Measurements from ENCODE around the gene CHRM1. TPM values are rescaled to one million over a fixed set of nuclear protein-coding genes. Genes with fewer than 3 reads are reported as not detected.

CHRM1 gene
- total and polyA plus RNA-seq, 2 of the 13 experiments (the other 11 are each of a cell fraction or from before 2014, with no cell fraction given) = not detected

DNA sequence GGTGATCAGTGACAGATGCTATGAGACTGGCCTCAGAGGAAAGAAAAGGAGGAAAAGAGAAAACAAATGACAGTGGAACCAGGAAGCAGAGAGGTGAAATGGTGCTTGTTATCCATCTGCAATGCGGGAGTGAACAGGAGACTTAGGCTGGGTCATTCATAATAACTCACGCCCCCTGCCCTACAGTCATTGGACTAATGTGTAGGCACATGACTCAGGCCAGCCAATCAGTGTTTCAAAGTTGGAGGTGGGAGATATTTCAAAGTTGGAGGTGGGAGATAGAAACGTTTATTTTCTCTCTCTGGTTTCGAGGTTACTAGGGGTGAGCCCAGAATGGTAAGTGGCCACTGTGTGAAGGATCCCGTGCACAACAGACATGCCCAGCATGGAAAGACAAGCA, 33.3 kb upstream of the CHRM1 start (continued):
- TF ChIP-seq ZNF281 (CRISPR knock-in tag; IDR thresholded peaks at IDR 0.05; ENCODE audit: borderline replicate concordance) (no peak), MATR3 (CRISPR knock-in tag; IDR thresholded peaks at IDR 0.05) (no peak), POGZ (CRISPR knock-in tag; IDR thresholded peaks at IDR 0.05) (no peak)

DNA sequence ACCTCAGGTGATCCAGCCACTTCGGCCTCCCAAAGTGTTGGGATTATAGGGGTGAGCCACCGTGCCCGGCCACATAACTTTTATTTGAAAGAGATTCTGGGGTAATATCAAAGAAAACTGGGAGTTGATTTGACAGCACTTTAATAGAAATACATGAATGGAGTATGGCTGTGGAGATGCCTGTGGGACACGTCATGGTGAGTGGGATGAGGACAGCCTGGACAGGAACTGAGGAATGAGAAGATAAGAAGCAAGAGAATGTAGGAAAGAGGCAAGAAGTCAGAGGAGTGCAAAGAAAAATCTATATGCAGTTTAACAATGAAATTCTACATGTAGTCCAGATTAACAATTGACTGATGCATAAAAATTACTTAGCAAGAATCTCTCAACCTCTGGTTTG, 32.6 kb upstream of the CHRM1 start:
- POLR2A ChIA-PET = no interaction called here
- Histone ChIP-seq H3K36me3 (replicated peaks in 1 of 2; ENCODE audit: control insufficient read depth in 1 of 2, insufficient read depth in 2 of 2, low read length in 2 of 2) (no peaks in the 10 kb centered on the region), H3K4me2 (ENCODE audit: low read depth, low read length) (no peak overlapping the region), H3K27me3 (ENCODE audit: control insufficient read depth in 1 of 2, insufficient read depth in 2 of 2, low read length in 2 of 2) (peaks cover 3 to 9% of the 10 kb centered on the region in 2 experiments; a peak in 2 of 5 replicates), H3K9ac (ENCODE audit: insufficient read depth, low read depth, low read length) (no peak overlapping the region), H3K79me2 (ENCODE audit: insufficient read depth, low read length) (no peaks in the 10 kb centered on the region), H3K4me1 (ENCODE audit: insufficient read depth, low read length) (no peaks in the 10 kb centered on the region), H3K27ac (ENCODE audit: extremely low read length, insufficient read depth, low read length) (no peak overlapping the region), H3K9me3 (ENCODE audit: low read length) (no peaks in the 10 kb centered on the region), H3K4me3 (replicated peaks in 1 of 3; ENCODE audit: insufficient read depth in 1 of 3, low read depth in 2 of 3, low read length in 3 of 3) (no peak overlapping the region), H4K20me1 (ENCODE audit: insufficient read depth, low read length) (no peaks in the 10 kb centered on the region), H2AFZ (ENCODE audit: low read length) (no peak overlapping the region)
- CTCF ChIA-PET (ENCODE audit: low intra/inter-chr PET ratio, low total read pairs) = no interaction called here
- DNase-seq (ENCODE audit: low spot score) (no peak), ATAC-seq (no peak), FAIRE-seq (no peak)
- no TSS peak for BruUV-seq (replicated peaks)
- intact Hi-C loops (cut with micrococcal nuclease; ENCODE audit: unreplicated experiment) = no loop called here
- WGBS (ENCODE audit: low lambda C conversion rate) = 17% methylated on average over 4 of the region's 4 CpGs
- no peak for TF ChIP-seq TCF7L2 (IDR thresholded peaks at IDR 0.05; ENCODE audit: low read depth, low read length)
- no peak for TF ChIP-seq ZNF629 (CRISPR knock-in tag; conservative IDR thresholded peaks at IDR 0.05)
- no peak for TF ChIP-seq HDAC1 (CRISPR knock-in tag; IDR thresholded peaks at IDR 0.05)
- TF ChIP-seq CREBL2 (CRISPR knock-in tag; IDR thresholded peaks at IDR 0.05; ENCODE audit: borderline replicate concordance) = no peak
- no peak for TF ChIP-seq SNAI1 (CRISPR knock-in tag; IDR thresholded peaks at IDR 0.05; ENCODE audit: borderline replicate concordance)
- TF ChIP-seq ZNF274 (CRISPR knock-in tag; IDR thresholded peaks at IDR 0.05) = no peak
- in situ Hi-C loops (cut with HindIII; ENCODE audit: extremely low pct_ligation_motif_present, low pct_unique_long_range_greater_than_20kb) = no loop called here

All from HepG2 (cell line).